Measurements from ENCODE around the gene RCSD1. TPM values are rescaled to one million over a fixed set of nuclear protein-coding genes. Genes with fewer than 3 reads are reported as not detected.

The RCSD1 gene
- polyA plus RNA-seq, 3 donors, result 116 to 218 (median 216) TPM

DNA sequence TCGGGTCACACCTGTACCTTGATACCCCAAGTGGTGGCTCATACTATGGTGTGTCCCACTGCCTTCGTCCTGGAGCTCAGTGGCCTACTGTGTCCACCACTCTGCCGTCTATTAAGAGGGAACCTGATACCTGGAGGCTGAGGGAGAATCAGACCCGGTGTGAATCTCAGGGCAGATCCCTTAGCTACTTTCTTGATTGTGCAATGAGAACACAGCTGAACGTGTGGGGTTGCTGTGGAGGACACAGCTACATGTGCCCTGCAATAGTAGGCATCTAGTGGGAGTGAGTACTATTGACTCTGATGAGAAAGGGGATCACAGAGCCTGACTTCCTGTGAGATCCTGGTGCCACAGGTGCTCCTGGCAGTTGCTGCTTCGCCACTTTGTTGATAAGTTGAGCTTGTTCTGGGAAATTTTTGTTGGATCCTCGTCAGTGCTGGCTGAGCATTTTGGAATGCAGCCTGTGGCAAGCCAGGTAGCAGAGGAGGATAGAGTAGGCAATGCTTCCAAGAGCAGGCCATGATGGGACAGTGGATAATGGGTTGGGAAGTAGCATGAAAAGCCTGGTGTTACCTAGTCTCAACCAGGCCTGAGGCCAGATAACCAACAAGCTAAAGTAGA is 63.5 kb downstream of the RCSD1 start:
- H3K36me3 Mint-ChIP-seq, result peaks cover 91 to 100% of the 10 kb centered on the region in 2 donors
- Histone ChIP-seq H3K36me3 (replicated peaks in 1 of 2; ENCODE audit: control insufficient read depth in 1 of 2, insufficient read depth in 2 of 2, low read length in 2 of 2) (peaks cover 97 to 99% of the 10 kb centered on the region in 2 donors), H4K20me1 (ENCODE audit: insufficient read depth, low read length) (peaks cover 100% of the 10 kb centered on the region), H3K9ac (ENCODE audit: insufficient read depth, low read length, poor library complexity, severe bottlenecking) (no peak overlapping the region), H3K4me2 (replicated peaks; ENCODE audit: extremely low read depth, low read length, poor library complexity, severe bottlenecking) (no peak overlapping the region), H3K27me3 (ENCODE audit: control insufficient read depth in 2 of 2, insufficient read depth in 2 of 2, low read length in 2 of 2) (no peaks in the 10 kb centered on the region), H3K79me2 (ENCODE audit: insufficient read depth, low read length) (peaks cover 94% of the 10 kb centered on the region), H3K27ac (ENCODE audit: low read depth in 1 of 2, low read length in 2 of 2) (peak overlapping the region in 1 of 2 donors; percentile 73), H2AFZ (ENCODE audit: insufficient read depth, low read depth, low read length, poor library complexity, severe bottlenecking) (no peak overlapping the region), H3K4me1 (ENCODE audit: control insufficient read depth in 1 of 2, insufficient read depth in 2 of 2, low read length in 2 of 2) (peaks cover 16 to 29% of the 10 kb centered on the region in 2 donors), H3K9me3 (replicated peaks in 1 of 2; ENCODE audit: control insufficient read depth in 1 of 2, insufficient read depth in 1 of 2, low read length in 2 of 2) (no peaks in the 10 kb centered on the region), H3K4me3 (replicated peaks in 1 of 3; ENCODE audit: low read depth in 2 of 3, low read length in 3 of 3) (no peak overlapping the region)
- TF ChIP-seq, protein P1, sequence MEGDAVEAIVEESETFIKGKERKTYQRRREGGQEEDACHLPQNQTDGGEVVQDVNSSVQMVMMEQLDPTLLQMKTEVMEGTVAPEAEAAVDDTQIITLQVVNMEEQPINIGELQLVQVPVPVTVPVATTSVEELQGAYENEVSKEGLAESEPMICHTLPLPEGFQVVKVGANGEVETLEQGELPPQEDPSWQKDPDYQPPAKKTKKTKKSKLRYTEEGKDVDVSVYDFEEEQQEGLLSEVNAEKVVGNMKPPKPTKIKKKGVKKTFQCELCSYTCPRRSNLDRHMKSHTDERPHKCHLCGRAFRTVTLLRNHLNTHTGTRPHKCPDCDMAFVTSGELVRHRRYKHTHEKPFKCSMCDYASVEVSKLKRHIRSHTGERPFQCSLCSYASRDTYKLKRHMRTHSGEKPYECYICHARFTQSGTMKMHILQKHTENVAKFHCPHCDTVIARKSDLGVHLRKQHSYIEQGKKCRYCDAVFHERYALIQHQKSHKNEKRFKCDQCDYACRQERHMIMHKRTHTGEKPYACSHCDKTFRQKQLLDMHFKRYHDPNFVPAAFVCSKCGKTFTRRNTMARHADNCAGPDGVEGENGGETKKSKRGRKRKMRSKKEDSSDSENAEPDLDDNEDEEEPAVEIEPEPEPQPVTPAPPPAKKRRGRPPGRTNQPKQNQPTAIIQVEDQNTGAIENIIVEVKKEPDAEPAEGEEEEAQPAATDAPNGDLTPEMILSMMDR (IDR thresholded peaks at IDR 0.05), result no peak
- peak overlapping the region in 5 of 7 donors; percentile 6 to 89 (median 71) for H3K27ac Mint-ChIP-seq
- H3K4me1 Mint-ChIP-seq, result peaks cover 40% of the 10 kb centered on the region
- no peaks in the 10 kb centered on the region for H3K9me3 Mint-ChIP-seq
- 78% methylated on average over 5 of the region's 7 CpGs for WGBS (ENCODE audit: insufficient coverage)
- H3K27me3 Mint-ChIP-seq (ENCODE audit: low read depth in 3 of 3), result no peaks in the 10 kb centered on the region
- intact Hi-C loops (cut with micrococcal nuclease), result loop anchor here in 1 of 2 donors (10.0 kb wide), 1 partner anchor 629 kb away; no protein-coding TSS in a partner anchor
- DNase-seq, result no peak
- no peak overlapping the region for H3K4me3 Mint-ChIP-seq

DNA sequence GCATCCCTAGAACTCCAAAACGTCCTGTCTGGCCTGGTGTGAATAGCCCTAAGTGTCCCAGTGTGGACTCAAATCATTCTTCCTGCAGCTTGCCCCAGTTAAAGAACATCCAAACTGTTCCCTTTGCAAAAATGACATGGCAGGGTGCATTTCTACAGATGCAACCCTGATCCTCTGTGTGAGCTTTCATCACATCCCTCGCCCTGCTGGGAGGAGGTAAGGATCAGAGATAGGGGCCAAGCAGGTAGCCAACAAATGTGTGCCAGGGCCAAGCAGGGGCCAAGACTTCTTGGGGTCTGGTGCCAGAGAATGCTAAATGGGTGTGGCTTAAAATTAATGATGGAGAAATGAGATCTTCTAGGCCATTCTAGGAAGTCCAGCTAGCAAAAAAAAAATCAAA is 64.7 kb downstream of the RCSD1 start:
- TF ChIP-seq, protein P1 (IDR thresholded peaks at IDR 0.05), result no peak
- H2AFZ ChIP-seq (ENCODE audit: insufficient read depth, low read depth, low read length, poor library complexity, severe bottlenecking), result no peak overlapping the region
- no peaks in the 10 kb centered on the region for H3K27me3 Mint-ChIP-seq (ENCODE audit: low read depth in 3 of 3)
- no peaks in the 10 kb centered on the region for H3K9me3 ChIP-seq (replicated peaks in 1 of 2; ENCODE audit: control insufficient read depth in 1 of 2, insufficient read depth in 1 of 2, low read length in 2 of 2)
- no peak overlapping the region for H3K4me3 Mint-ChIP-seq
- DNase-seq, result no peak
- 90% methylated on average over 1 of the region's 2 CpGs for WGBS (ENCODE audit: insufficient coverage)
- H3K27ac Mint-ChIP-seq, result peak overlapping the region; percentile 9 to 78 (median 48)
- H3K79me2 ChIP-seq (ENCODE audit: insufficient read depth, low read length), result peaks cover 94% of the 10 kb centered on the region
- H3K36me3 Mint-ChIP-seq, result peaks cover 94 to 100% of the 10 kb centered on the region in 2 donors
- H3K36me3 ChIP-seq (replicated peaks in 1 of 2; ENCODE audit: control insufficient read depth in 1 of 2, insufficient read depth in 2 of 2, low read length in 2 of 2), result peaks cover 97 to 100% of the 10 kb centered on the region in 2 donors
- H3K9me3 Mint-ChIP-seq, result no peaks in the 10 kb centered on the region
- peaks cover 100% of the 10 kb centered on the region for H4K20me1 ChIP-seq (ENCODE audit: insufficient read depth, low read length)
- H3K9ac ChIP-seq (ENCODE audit: insufficient read depth, low read length, poor library complexity, severe bottlenecking), result no peak overlapping the region
- H3K4me1 Mint-ChIP-seq, result peaks cover 29% of the 10 kb centered on the region
- no peaks in the 10 kb centered on the region for H3K27me3 ChIP-seq (ENCODE audit: control insufficient read depth in 2 of 2, insufficient read depth in 2 of 2, low read length in 2 of 2)
- no peak overlapping the region for H3K4me3 ChIP-seq (replicated peaks in 1 of 3; ENCODE audit: low read depth in 2 of 3, low read length in 3 of 3)
- peak overlapping the region in 1 of 2 donors; percentile 73 for H3K27ac ChIP-seq (ENCODE audit: low read depth in 1 of 2, low read length in 2 of 2)
- peaks cover 5 to 18% of the 10 kb centered on the region in 2 donors for H3K4me1 ChIP-seq (ENCODE audit: control insufficient read depth in 1 of 2, insufficient read depth in 2 of 2, low read length in 2 of 2)
- H3K4me2 ChIP-seq (replicated peaks; ENCODE audit: extremely low read depth, low read length, poor library complexity, severe bottlenecking), result no peak overlapping the region
- intact Hi-C loops (cut with micrococcal nuclease), result loop anchor here in 1 of 2 donors (10.0 kb wide), 1 partner anchor 630 kb away; no protein-coding TSS in a partner anchor

All from CD14-positive monocyte (primary cell).